GM19328 (cell line): ENCODE measurements around the gene EPB41.

Experiments used
- ATAC-seq: cut with Tn5 transposase; IDR thresholded peaks from one replicate; pipeline ENCODE4 v1.9.1; 2021; ENCODE audit warnings: mild to moderate bottlenecking, moderate library complexity; ENCODE audit not compliant: unreplicated experiment

EPB41 gene

DNA sequence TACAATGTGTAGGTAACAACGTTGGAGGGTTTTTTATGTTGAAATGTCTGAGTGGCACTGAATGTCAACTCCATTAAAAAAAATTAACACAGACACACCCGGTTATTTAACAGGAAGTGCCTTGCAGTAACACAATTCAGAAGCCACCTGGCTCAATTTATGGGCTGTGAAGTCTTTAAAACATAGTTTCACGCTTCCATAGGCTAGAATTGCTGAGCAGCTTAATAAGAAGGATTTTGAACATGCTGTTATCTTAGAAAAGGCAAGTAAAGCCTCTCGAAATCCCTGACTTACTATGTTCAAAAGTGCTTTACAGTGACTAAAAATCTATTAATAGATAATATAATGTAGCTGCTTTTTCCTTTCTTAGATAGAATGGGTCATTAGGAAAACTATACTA is 247.7 kb downstream of the EPB41 start:
- ATAC-seq: no peak

DNA sequence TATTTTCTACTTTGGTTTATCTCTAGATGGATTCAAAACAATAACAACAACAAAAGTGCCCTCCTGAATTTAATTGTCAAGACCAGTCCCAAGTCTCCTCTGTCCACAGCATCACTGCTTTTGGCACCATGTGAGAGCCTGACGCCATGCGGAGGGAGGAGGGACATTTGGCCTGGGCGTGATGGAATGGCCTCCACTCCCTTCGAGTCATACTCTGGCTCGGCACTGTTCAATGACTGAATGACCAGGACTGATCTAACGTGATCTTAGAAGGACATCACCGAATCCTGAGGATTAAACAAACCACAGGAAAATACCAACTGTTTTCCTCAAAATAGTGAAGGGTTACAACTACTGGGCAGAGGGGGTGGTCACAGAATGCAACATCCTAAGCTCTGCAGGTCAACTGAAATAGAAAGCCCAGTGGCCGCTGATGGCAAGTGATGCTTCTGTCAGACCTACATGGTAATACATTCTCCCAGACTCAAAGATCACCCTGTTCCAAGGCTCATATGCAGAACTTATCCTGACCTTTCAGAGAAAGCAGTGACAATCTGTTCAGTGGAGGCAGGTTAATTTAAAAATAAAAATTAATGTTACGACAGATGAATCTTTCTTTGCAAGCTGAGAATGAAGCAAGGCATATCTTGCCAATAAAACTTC is 248.2 kb downstream of the EPB41 start:
- no peak for ATAC-seq

DNA sequence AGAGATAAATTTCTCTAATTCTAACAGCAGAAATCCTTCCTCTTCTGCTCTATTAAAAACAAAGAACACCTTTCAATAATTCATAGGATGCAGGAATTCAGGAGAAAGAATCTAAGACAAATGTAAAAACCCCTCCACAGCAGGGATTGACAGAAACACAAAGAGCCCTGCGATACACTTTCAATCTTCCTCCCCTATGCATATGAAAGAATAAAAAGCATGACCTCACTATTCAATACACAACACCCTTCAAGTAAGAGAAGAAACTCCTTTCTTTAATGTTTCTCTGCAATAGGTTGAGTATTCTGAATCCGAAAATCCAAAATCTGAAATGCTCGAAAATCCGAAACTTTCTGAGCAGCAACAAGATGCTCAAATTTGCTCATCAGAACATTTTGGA is 250.2 kb downstream of the EPB41 start:
- no peak for ATAC-seq

DNA sequence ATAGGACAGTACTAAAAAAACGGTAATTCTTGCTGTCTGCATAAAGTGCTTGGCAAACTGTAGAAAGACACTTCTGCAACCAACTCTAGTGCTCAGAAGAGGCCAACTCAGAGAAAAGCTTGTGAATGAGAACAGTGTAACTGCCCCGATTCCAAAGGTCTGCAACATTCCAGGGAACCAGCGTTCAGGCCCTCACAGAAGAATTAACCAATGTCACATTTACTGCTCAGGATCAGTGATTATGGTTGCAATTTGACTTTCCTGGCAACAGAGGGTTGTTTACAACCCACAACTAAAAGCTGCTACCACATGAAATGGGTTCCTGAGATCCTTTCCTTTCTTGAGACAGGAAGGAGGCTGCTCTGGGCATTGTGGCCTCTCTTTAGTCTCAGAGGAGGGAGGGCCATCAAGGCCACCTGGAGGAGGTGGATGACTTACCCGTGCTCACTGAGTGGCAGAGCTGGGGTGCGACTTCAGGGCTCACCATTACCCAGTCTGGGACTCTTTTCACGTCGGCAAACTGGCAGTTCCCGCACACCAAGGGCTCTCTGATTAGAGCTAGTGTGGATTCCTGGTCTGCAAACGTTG is 252.0 kb downstream of the EPB41 start:
- ATAC-seq: no peak

DNA sequence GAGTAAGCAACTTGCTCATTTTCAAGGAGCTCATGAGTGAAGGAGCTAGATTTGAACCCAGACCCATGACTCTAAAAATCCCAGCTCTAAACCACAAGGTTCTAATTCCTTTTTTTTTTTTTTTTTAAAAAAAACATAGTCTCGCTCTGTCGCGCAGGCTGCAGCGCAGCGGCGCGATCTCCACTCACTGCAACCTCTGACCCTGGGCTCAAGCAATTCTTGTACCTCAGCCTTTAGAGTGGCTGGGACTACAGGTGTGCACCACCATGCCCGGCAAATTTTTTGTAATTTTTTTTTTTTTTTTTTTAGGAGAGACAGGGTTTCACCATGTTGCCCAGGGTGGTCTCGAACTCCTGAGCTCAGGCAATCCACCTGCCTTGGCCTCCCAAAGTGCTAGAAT is 253.5 kb downstream of the EPB41 start:
- no peak for ATAC-seq
